Left ventricle myocardium inferior (tissue), 1 donor: Measurements from ENCODE around the gene WBP2NL. TPM values are rescaled to one million over a fixed set of nuclear protein-coding genes. Genes with fewer than 3 reads are reported as not detected.

Source experiments
- DNase-seq: peaks from one replicate; pipeline ENCODE4 v3.0.0-alpha.2; 2020
- H3K27ac ChIP-seq: fragments of 200-600 bp; replicated peaks from 2 replicates; pipeline ENCODE4 v1.8.0; 2021
- H3K27me3 ChIP-seq: fragments of 200-600 bp; 2 replicates; pipeline ENCODE4 v1.8.0; 2021; ENCODE audit warnings: low read depth
- H3K36me3 ChIP-seq: fragments of 200-600 bp; 2 replicates; pipeline ENCODE4 v1.8.0; 2021
- H3K4me1 ChIP-seq: fragments of 200-600 bp; 2 replicates; pipeline ENCODE4 v1.8.0; 2021
- H3K4me3 ChIP-seq: fragments of 200-600 bp; 2 replicates; pipeline ENCODE4 v1.8.0; 2021; ENCODE audit warnings: mild to moderate bottlenecking, moderate library complexity
- H3K9me3 ChIP-seq: fragments of 200-600 bp; replicated peaks from 2 replicates; pipeline ENCODE4 v1.8.0; 2021
- intact Hi-C: fragments of 100-400 bp; cut with micrococcal nuclease; formaldehyde crosslinking; loops from one replicate; pipeline ENCODE4 v1.11.0; 2022
- total RNA-seq: library from RNA; stranded (reverse); fragmentation: NEBNext Ultra II Directional; extraction: Animal tissue kit (Norgen Biotek cat#: 25700); gene quantifications from one replicate; pipeline ENCODE4 v1.2.1, GENCODE V29; 2021
- TF ChIP-seq, protein P1 (sequence below): fragments of 200-600 bp; IDR thresholded peaks from 2 replicates; pipeline ENCODE4 v1.8.0; 2021; ENCODE audit warnings: antibody characterized with exemption, mild to moderate bottlenecking, borderline replicate concordance
- donor health status: DM: no; HTN: yes; CAD: no; lungs with severe emphysema.

Gene WBP2NL
- total RNA-seq, 1 donor from 2014 or later = 0.22 TPM

- no peak for DNase-seq
- H3K4me1 ChIP-seq = no peaks in the 10 kb centered on the region
- no peak overlapping the region for H3K4me3 ChIP-seq
- TF ChIP-seq, protein P1, sequence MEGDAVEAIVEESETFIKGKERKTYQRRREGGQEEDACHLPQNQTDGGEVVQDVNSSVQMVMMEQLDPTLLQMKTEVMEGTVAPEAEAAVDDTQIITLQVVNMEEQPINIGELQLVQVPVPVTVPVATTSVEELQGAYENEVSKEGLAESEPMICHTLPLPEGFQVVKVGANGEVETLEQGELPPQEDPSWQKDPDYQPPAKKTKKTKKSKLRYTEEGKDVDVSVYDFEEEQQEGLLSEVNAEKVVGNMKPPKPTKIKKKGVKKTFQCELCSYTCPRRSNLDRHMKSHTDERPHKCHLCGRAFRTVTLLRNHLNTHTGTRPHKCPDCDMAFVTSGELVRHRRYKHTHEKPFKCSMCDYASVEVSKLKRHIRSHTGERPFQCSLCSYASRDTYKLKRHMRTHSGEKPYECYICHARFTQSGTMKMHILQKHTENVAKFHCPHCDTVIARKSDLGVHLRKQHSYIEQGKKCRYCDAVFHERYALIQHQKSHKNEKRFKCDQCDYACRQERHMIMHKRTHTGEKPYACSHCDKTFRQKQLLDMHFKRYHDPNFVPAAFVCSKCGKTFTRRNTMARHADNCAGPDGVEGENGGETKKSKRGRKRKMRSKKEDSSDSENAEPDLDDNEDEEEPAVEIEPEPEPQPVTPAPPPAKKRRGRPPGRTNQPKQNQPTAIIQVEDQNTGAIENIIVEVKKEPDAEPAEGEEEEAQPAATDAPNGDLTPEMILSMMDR = no peak
- intact Hi-C loops = no loop called here
- H3K27ac ChIP-seq = no peak overlapping the region
- H3K9me3 ChIP-seq = peaks cover 48% of the 10 kb centered on the region
- peaks cover 14% of the 10 kb centered on the region for H3K27me3 ChIP-seq
- H3K36me3 ChIP-seq = no peaks in the 10 kb centered on the region
Measured at GRCh38 chr22:42007922-42008321, 9.3 kb downstream of the WBP2NL start.

- no peak overlapping the region for H3K4me3 ChIP-seq
- H3K4me1 ChIP-seq = no peaks in the 10 kb centered on the region
- no peak for DNase-seq
- peaks cover 38% of the 10 kb centered on the region for H3K9me3 ChIP-seq
- H3K27me3 ChIP-seq = peaks cover 20% of the 10 kb centered on the region
- no peak overlapping the region for H3K27ac ChIP-seq
- no peaks in the 10 kb centered on the region for H3K36me3 ChIP-seq
- TF ChIP-seq, protein P1 = no peak
- intact Hi-C loops = no loop called here
Measured at GRCh38 chr22:42010778-42011177, 12.2 kb downstream of the WBP2NL start.

DNA sequence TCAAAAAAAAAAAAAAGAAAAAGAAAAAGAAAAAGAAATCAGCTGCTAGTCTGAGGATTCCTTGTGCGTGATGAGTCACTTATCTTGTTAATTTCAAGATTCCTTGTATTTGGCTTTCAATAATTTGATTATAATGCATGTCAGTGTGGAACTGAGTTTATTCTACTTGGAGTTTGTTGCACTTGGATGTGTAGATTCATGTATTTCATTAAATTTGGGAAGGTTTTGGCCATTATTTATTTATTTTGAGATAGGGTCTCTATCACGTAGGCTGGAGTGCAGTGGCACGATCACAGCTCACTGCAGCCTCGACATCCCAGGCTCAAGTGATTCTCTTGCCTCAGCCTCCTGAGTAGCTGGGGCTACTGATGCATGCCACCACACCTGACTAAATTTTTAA, 14.8 kb downstream of the WBP2NL start:
- TF ChIP-seq, protein P1 = no peak
- H3K36me3 ChIP-seq = no peaks in the 10 kb centered on the region
- H3K9me3 ChIP-seq = peaks cover 33% of the 10 kb centered on the region
- H3K4me3 ChIP-seq = no peak overlapping the region
- no peak overlapping the region for H3K27ac ChIP-seq
- H3K27me3 ChIP-seq = peaks cover 35% of the 10 kb centered on the region
- H3K4me1 ChIP-seq = no peaks in the 10 kb centered on the region
- intact Hi-C loops = no loop called here
- DNase-seq = no peak

DNA sequence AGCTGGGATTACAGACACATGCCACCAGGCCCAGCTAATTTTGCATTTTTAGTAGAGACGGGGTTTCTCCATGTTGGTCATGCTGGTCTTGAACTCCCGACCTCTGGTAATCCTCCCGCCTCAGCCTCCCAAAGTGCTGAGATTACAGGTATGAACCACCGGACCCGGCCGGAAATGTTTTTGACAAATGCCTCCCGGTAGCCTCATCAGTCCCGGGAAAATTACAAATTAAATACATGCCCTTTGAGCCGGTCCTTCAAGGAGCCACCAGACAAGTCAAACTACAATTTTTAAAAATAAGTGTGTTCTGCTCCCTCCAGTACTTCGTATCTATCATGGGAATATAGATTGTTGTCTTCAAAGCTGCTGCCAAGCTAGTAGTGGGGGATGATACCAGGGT, 17.5 kb downstream of the WBP2NL start:
- intact Hi-C loops = no loop called here
- no peaks in the 10 kb centered on the region for H3K4me1 ChIP-seq
- peaks cover 28% of the 10 kb centered on the region for H3K27me3 ChIP-seq
- H3K27ac ChIP-seq = no peak overlapping the region
- TF ChIP-seq, protein P1 = no peak
- peaks cover 8% of the 10 kb centered on the region for H3K9me3 ChIP-seq
- no peak for DNase-seq
- no peaks in the 10 kb centered on the region for H3K36me3 ChIP-seq
- no peak overlapping the region for H3K4me3 ChIP-seq

GRCh38 chr22:42018224-42018623, 19.6 kb downstream of the WBP2NL start:
- intact Hi-C loops = no loop called here
- no peak for DNase-seq
- H3K4me3 ChIP-seq = no peak overlapping the region
- no peaks in the 10 kb centered on the region for H3K9me3 ChIP-seq
- no peaks in the 10 kb centered on the region for H3K36me3 ChIP-seq
- no peaks in the 10 kb centered on the region for H3K4me1 ChIP-seq
- H3K27me3 ChIP-seq = peaks cover 27% of the 10 kb centered on the region
- TF ChIP-seq, protein P1 = no peak
- H3K27ac ChIP-seq = no peak overlapping the region

DNA sequence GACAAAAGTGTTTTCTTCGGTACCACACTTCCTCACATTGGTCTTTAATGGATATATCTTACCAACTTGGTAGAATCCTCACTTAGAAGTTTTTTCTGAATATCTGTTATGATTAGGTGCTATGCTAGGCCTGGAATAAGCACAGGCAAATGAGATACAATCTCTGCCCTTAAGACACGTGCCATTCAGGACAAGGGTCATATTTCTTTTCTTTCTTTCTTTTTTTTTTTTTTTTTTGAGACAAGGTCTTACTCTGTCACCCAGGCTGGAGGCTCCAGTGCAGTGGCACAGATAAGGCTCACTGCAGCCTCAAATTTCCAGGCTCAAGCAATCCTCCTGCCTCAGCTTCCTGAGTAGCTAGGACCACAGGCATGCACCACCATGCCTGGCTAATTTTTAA, 23.0 kb downstream of the WBP2NL start:
- Histone ChIP-seq H3K9me3 (no peaks in the 10 kb centered on the region), H3K36me3 (no peaks in the 10 kb centered on the region), H3K4me3 (no peak overlapping the region), H3K27me3 (peaks cover 14% of the 10 kb centered on the region), H3K27ac (no peak overlapping the region), H3K4me1 (peaks cover 5% of the 10 kb centered on the region)
- no peak for DNase-seq
- intact Hi-C loops = no loop called here
- TF ChIP-seq, protein P1 = no peak
